G401.6 (cell line): ENCODE data around the gene CSPG4.
"Not testable (repeated sequence)": the region's sequence is repeated elsewhere in the genome, so short reads cannot be mapped to it uniquely, and the experiment has no call there.

Source experiments
- FAIRE-seq: peaks from 2 replicates; lab custom pipeline; 2012; peaks lifted over from hg19 to GRCh38; lab: Jason Lieb, UNC

Gene CSPG4, protein sequence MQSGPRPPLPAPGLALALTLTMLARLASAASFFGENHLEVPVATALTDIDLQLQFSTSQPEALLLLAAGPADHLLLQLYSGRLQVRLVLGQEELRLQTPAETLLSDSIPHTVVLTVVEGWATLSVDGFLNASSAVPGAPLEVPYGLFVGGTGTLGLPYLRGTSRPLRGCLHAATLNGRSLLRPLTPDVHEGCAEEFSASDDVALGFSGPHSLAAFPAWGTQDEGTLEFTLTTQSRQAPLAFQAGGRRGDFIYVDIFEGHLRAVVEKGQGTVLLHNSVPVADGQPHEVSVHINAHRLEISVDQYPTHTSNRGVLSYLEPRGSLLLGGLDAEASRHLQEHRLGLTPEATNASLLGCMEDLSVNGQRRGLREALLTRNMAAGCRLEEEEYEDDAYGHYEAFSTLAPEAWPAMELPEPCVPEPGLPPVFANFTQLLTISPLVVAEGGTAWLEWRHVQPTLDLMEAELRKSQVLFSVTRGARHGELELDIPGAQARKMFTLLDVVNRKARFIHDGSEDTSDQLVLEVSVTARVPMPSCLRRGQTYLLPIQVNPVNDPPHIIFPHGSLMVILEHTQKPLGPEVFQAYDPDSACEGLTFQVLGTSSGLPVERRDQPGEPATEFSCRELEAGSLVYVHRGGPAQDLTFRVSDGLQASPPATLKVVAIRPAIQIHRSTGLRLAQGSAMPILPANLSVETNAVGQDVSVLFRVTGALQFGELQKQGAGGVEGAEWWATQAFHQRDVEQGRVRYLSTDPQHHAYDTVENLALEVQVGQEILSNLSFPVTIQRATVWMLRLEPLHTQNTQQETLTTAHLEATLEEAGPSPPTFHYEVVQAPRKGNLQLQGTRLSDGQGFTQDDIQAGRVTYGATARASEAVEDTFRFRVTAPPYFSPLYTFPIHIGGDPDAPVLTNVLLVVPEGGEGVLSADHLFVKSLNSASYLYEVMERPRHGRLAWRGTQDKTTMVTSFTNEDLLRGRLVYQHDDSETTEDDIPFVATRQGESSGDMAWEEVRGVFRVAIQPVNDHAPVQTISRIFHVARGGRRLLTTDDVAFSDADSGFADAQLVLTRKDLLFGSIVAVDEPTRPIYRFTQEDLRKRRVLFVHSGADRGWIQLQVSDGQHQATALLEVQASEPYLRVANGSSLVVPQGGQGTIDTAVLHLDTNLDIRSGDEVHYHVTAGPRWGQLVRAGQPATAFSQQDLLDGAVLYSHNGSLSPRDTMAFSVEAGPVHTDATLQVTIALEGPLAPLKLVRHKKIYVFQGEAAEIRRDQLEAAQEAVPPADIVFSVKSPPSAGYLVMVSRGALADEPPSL (N-terminal part only)

GRCh38 chr15:75712668-75713337, at the start of gene CSPG4:
TSS of gene CSPG4 (minus strand) at chr15:75712848. CDS start at chr15:75712755, 93 bp downstream.
- FAIRE-seq: no peak

DNA sequence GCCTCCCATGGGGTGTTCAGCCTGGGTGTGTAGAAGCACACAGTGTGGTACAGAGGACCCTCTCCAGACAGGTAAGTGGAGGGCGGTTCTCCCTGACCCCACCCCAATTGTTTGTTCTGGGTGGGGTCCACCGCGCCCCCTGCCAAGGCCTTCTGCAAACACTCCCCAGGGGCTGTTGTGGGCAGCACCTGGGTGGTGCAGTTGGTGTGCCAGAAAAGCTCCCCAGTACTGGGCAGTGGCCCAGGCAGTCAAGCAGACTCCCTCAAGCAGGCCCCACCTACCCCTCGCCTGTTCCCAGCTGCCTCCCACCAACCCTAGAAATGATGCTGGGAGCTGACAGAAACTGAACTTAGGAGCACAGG, 49.7 kb upstream of the CSPG4 start:
- FAIRE-seq: not testable (repeated sequence)

GRCh38 chr15:75761446-75762356, 49.1 kb upstream of the CSPG4 start:
- no peak for FAIRE-seq

DNA sequence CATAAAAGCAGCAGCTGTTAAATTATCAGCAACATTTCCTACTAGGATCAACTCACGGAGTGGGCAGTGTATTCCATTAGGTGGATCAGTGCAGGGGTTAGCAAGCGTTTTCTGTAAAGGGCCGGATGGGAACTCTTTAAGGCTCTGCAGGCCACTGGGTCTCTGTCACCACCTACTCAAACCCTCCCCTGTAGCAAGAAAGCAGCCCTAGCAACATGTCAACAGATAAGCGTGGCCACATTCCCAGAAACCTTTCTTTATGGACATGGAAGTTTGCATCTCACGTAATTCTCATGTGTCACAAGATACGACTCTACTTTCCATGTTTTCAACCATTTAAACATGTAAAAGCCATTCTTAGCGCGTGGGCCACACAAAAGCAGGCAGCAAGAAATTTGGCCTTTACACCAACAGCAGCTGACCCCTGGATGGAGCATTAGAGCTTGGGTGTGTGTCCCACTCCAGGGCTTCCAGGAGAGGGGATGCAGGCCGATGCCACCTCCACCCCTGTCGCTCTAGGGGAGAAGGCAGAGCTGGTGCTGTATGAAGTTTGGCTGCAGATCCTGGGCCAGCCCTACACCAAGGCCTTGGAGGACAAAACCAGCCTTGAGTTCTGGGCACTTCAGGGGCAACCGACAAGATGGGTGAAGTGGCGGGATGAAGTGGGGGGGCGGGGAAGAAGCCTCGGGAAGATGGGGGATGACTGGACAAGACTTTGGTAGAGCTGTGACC, 48.2 kb upstream of the CSPG4 start:
- no peak for FAIRE-seq

DNA sequence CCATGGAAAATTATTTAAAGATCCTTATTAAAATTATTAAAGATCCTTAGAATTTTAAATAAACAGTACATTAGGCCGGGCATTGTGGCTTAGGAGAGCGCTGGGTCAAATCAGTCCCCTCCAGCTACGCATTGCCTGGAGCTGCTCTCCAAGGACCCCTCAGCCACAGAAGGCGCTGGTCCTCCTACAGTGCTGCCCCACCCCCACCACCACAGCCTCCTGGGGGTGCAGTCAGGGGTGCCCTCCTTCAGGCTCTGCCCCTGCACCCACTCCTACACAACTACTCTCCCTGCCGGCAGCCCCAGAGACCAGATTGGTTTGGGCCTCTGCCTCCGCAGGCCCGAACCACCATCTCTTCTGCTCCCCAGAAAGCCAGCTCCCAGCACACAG, 47.5 kb upstream of the CSPG4 start:
- not testable (repeated sequence) for FAIRE-seq

DNA sequence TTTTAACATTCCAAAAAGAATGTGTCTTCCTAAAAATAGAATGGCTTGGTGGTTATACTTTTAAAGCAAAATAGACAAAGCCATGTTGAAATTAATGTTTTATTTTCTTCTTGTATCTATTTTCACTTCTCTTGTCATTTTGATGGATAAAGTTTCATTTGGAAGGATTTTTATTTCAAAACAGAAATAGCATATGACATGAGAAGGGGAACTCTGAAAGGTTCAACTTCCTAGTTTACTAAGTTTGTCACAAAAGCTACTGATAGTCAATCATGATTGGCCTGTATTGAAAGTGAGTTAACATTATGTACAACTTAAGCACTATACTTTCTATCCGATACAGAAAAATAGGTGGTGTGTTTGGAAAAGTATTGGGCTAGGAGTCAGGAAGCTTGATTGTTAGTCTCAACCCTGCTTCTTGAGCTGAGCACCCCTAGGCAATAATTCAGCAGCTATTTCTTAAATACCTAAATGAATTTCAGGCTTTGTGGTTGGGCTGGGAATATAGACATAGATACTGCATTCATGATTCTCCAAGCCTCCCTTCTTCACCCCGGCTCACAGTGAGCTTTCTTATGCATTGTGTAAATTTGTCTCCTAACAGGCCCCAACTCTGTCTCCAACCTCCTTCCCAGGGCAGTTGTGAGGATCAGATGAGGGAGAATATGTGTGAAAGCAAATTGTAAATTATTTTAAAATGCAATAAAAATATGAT, 46.9 kb upstream of the CSPG4 start:
- FAIRE-seq: peak; percentile 41

DNA sequence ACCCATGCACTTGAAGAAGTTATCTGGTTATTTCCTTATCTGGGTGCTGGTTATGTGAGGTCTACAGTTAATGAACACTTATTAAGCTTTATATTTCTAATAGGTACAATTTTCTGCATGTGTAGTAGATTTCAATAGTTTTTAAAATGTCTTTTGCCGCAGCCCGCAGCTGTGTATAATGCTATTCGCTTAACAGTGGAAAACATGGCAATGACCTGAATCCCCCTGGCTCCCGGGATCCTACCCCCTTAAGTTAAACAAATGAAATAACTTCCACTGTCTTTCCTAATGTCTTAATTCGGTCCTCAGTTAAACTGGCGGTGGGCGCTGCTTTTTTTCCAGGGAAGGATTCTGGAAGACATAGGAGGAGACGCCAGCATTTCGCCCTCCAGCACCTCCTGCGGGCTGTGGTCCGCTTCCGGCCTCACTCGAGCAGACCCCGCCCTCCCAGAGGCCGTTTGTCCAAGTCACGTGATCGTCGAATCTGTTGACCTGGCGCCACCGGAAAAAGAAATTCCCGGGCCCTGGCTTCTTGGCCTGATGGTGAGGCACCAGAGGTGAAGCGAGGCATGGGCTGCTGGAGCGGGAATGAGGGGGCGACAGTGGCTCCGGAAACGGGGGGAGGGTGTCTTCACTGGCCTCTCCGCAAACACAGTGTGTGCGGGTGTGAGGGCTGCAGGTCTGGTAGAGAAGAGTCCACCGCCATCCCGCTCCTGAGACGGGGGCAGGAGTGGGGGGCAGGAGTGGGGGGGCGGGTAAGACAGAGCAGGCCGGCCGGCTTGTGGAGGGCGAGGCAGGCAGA, 45.6 kb upstream of the CSPG4 start:
- FAIRE-seq: peak; percentile 90

DNA sequence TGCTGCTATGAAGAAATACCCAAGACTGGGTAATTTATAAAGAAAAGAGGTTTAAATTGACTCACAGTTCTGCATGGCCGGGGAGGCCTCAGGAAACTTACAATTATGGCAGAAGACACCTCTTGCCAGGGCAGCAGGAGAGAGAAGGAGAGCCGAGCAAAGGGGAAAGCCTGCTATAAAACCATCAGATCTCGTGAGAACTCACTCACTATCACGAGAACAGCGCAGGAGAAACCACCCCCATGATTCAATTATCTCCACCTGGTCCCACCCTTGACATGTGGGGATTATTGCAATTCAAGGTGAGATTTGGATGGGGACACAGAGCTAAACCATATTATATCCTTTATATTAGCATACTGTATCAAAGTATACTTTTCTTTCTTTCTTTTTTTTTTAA, 42.2 kb upstream of the CSPG4 start:
- FAIRE-seq: not testable (repeated sequence)

GRCh38 chr15:75753145-75753544, 40.5 kb upstream of the CSPG4 start:
- FAIRE-seq: no peak

DNA sequence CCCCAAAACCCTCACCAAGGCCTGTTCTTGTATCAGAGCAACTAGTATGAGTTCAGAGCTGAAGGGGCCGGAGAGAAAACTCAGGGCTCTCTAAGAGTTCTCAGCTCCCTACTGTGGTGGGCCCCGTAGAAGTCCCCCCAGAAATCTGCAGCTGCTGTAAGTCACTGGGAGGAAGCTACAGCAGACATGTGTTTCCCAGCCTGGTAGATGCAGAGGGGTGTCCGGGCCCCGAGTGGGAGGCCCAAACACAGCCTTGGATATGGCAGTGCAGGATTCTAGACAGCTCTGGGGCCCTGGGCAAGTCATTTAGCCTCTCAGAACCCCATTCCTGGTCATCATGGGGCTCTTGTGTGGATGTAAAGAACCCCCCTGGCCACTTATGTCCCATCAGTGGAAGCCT, 39.2 kb upstream of the CSPG4 start:
- no peak for FAIRE-seq

DNA sequence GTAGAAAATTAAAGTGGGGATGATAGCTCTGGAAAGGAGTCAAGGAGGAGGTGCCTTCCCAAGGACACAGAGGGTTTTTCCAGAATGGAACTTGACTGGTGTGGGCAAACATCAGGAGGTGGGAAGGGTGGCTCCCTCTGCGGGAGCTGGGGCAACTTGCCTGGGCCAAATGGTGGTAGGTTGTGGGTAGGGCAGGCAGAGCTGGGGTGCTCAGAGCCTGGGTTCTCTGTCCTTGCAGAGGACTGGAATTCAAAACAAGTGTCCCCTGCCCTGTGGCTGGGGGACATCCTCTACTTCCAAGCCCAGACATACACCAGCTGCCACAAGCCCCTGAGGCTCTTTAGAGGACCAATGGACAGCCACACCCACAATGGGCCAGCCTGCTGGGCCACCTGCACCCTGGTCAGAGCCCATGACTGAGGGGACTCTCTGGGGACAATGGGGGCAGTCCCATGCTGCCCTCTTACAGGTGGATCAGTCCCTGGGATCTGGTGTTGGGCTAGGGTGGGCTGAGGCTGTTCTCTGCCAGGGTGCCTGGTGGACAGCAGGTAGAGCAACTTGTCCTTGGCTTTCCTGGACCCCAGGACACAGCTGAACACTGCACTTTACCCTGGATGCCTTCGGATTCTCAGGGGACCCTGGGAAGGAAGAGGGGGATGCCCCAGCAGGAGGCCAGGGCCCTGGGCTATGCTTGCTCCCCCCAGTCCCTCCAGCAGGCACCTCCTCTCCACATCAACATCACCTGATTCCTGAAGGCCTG, 38.6 kb upstream of the CSPG4 start:
- no peak for FAIRE-seq

DNA sequence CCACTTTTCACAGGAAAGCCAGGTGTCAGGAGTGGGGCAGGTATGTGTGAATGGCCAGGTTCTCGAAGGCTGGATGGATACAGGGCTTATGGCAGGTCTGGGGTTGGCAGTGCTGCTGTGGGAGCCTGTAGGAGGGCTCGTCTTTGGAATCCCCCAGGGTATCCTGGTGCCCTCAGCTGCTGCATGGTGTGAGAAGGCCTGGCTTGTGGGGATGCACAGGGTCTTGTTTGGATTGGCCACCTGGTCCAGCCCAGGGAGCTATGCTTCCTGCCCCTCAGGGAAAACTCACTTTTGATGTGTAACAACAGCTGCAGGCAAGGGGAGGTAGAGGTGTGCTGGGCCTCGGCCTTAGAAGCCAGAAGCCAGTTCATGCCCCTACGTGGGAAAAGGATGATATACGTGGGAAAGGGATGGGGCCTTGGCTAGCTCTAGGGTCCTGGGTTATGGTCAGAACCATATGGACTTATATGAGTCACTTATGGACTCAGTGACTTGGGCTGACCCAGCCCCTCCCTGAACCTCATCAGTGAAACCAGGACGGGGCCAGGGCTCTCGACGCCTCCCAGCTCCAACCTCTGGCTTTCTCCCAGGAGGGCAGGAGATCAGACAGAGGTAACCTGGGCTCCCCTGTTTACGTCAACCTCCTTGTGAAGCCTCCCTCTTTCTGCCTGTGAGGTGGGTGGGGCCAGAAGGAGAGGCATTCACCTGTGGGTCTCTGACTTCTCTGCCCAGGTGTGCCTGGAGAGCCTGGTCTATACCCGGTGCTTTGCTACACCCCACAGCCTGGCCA, 37.8 kb upstream of the CSPG4 start:
- no peak for FAIRE-seq

DNA sequence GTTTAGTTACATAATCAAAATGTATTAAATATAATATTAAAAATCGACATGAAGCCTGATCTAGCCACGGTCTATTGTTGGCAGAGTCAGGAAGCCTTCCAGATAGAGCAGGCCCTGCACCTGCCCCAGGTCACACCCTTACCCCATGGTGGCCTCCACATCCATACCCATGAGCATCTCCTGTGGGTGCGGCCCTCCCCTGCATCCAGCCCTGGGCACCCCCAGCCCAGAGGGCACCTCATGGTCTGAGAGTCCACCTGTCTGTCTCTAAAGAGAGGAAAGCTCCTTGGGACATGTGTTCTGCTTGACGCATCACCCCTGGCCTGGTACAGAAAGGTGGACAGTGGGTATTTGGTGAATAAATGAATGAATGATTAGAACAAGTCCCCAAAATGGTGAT, 37.2 kb upstream of the CSPG4 start:
- no peak for FAIRE-seq

DNA sequence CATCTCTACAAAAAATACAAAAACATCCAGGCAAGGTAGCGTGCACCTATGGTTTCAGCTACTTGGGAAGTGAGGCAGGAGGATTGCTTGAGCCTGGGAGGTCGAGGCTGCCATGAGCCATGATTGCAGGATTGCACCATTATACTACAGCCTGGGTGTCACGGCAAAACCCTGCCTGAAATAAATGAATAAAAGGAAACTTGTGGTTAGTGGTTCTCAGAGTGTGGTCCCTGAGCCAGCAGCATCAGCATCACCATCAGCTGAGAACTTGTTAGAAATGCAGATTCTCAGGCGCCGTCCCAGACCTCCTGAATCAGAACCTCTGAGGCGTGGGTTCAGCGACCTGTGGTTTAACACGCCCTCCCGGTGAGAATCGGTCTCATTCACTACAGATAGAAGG, 36.2 kb upstream of the CSPG4 start:
- not testable (repeated sequence) for FAIRE-seq

GRCh38 chr15:75747121-75747520, 34.5 kb upstream of the CSPG4 start:
- FAIRE-seq: not testable (repeated sequence)

DNA sequence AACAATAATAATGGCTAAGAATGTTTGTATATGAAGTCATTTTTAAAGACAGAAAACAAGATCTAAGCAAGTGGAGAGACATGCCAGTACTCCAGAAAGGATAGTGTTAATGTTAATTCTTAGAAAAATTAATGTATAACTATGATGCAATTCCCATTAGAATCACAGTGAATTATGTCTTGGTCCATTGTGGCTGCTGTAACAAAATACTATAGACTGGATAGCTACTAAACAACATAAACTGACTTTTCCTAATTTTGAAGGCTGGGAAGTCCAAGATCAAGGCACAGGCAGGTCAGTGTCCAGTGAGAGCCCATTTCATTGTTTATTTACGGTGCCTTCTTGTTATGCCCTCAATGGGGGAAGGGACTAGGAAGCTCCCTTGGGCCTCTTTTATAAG, 32.7 kb upstream of the CSPG4 start:
- no peak for FAIRE-seq

- FAIRE-seq: not testable (repeated sequence)
Measured at GRCh38 chr15:75742346-75742745, 29.7 kb upstream of the CSPG4 start.
